HTR-8/SVneo (cell line): Measurements from ENCODE around the gene MIA3.
A peak's percentile ranks its signal among the peaks of the same experiment; 100 is the strongest.

Experiments used
- DNase-seq: peaks from one replicate; pipeline ENCODE4 v3.0.0; 2011; ENCODE audit warnings: low spot score, mixed read lengths; ENCODE audit not compliant: insufficient read length
- FAIRE-seq: peaks from 2 replicates; lab custom pipeline; 2011; peaks lifted over from hg19 to GRCh38; lab: Jason Lieb, UNC

The MIA3 gene

GRCh38 chr1:222617367-222617951, 438 bp upstream of the MIA3 start:
- peak; percentile 96 for DNase-seq
- FAIRE-seq, result peak; percentile 74

- DNase-seq, result peak; percentile 39
- no peak for FAIRE-seq
These were observed 1.1 kb downstream of the MIA3 start for GRCh38 chr1:222618880-222619596.

- no peak for FAIRE-seq
- DNase-seq, result no peak
These were observed 2.7 kb downstream of the MIA3 start for GRCh38 chr1:222620566-222620965.

GRCh38 chr1:222622765-222623164, 4.9 kb downstream of the MIA3 start:
- no peak for FAIRE-seq

GRCh38 chr1:222623458-222623857, 5.6 kb downstream of the MIA3 start:
- DNase-seq, result no peak

More at GRCh38 chr1:222622765-222623164, 4.9 kb downstream of the MIA3 start:
- DNase-seq, result no peak

GRCh38 chr1:222624214-222624613, 6.3 kb downstream of the MIA3 start:
- FAIRE-seq, result no peak
- no peak for DNase-seq

More at GRCh38 chr1:222623458-222623857, 5.6 kb downstream of the MIA3 start:
- FAIRE-seq, result no peak

- DNase-seq (no peak), FAIRE-seq (no peak)
These were observed 9.3 kb downstream of the MIA3 start for GRCh38 chr1:222627232-222627631.

GRCh38 chr1:222629921-222630535, 12.1 kb downstream of the MIA3 start:
- FAIRE-seq, result no peak

GRCh38 chr1:222631611-222632208, 13.8 kb downstream of the MIA3 start:
- FAIRE-seq (no peak), DNase-seq (no peak)

More at GRCh38 chr1:222629921-222630535, 12.1 kb downstream of the MIA3 start:
- no peak for DNase-seq

GRCh38 chr1:222632749-222633148, 14.9 kb downstream of the MIA3 start:
- FAIRE-seq (no peak), DNase-seq (no peak)

GRCh38 chr1:222634180-222635013, 16.5 kb downstream of the MIA3 start:
- FAIRE-seq (no peak), DNase-seq (peak; percentile 52)

- DNase-seq, result no peak
- FAIRE-seq, result no peak
These were observed 23.5 kb downstream of the MIA3 start for GRCh38 chr1:222641269-222641948.

- DNase-seq (no peak), FAIRE-seq (no peak)
These were observed 24.6 kb downstream of the MIA3 start for GRCh38 chr1:222642468-222642867.

- DNase-seq (no peak), FAIRE-seq (no peak)
These were observed 25.7 kb downstream of the MIA3 start for GRCh38 chr1:222643606-222643937.

- DNase-seq (peak; percentile 94), FAIRE-seq (peak; percentile 95)
These were observed 26.2 kb downstream of the MIA3 start for GRCh38 chr1:222643938-222644635.

GRCh38 chr1:222644636-222644980, 26.7 kb downstream of the MIA3 start:
- FAIRE-seq, result no peak

GRCh38 chr1:222652676-222653075, 34.8 kb downstream of the MIA3 start:
- FAIRE-seq, result no peak
- DNase-seq, result no peak

More at GRCh38 chr1:222644636-222644980, 26.7 kb downstream of the MIA3 start:
- DNase-seq, result no peak

GRCh38 chr1:222653178-222653827, 35.4 kb downstream of the MIA3 start:
- DNase-seq (no peak), FAIRE-seq (no peak)

- DNase-seq (no peak), FAIRE-seq (no peak)
These were observed 37.0 kb downstream of the MIA3 start for GRCh38 chr1:222654849-222655248.
